AG09319 (cell line): Measurements from ENCODE around the gene PLCD4.

ENCODE experiments used
- DNase-seq: peaks from one replicate; pipeline ENCODE4 v3.0.0-alpha.2; 2010; ENCODE audit warnings: low read depth; ENCODE audit errors: extremely low read depth
- CTCF ChIP-seq: IDR thresholded peaks from 2 replicates; pipeline ENCODE4 v1.5.1; 2011; ENCODE audit warnings: low read depth, mild to moderate bottlenecking, inconsistent platforms, low read length, moderate library complexity

Gene PLCD4

GRCh38 chr2:218607436-218608115, at the start of gene PLCD4:
TSS of gene PLCD4 (plus strand) at chr2:218607899. CDS start at chr2:218615740, 7,841 bp downstream.
- DNase-seq: peak; percentile 68
- TF ChIP-seq CTCF: peak; percentile 12

- no peak for DNase-seq
- TF ChIP-seq CTCF: no peak
Observed at GRCh38 chr2:218557941-218558340, 49.8 kb upstream of the PLCD4 start.

- TF ChIP-seq CTCF: no peak
- no peak for DNase-seq
Observed at GRCh38 chr2:218558986-218559385, 48.7 kb upstream of the PLCD4 start.

GRCh38 chr2:218564056-218564455, 43.6 kb upstream of the PLCD4 start:
- DNase-seq: no peak
- no peak for TF ChIP-seq CTCF

- TF ChIP-seq CTCF: no peak
- no peak for DNase-seq
Observed at GRCh38 chr2:218566296-218566695, 41.4 kb upstream of the PLCD4 start.

GRCh38 chr2:218567797-218568189, 39.9 kb upstream of the PLCD4 start:
- no peak for DNase-seq

More at GRCh38 chr2:218567797-218568189, 39.9 kb upstream of the PLCD4 start:
- no peak for TF ChIP-seq CTCF
